Heart left ventricle (tissue), 13 donors: ENCODE results near the gene RNF187.

ENCODE experiments used
- CTCF ChIP-seq, 12 donors: fragments of 200-600 bp; sonication (generic) in 4 of 12; IDR thresholded peaks; one replicate each; pipeline versions ENCODE4 v1.5.0 to v1.8.0; 2018 to 2022; ENCODE audit warnings: antibody characterized with exemption in 12 of 12, mild to moderate bottlenecking in 5 of 12
- POLR2A ChIP-seq, 2 donors: fragments of 450-650 bp; IDR thresholded peaks; one replicate each; pipeline ENCODE4 v1.6.1; 2017; ENCODE audit warnings: antibody characterized with exemption in 2 of 2, mild to moderate bottlenecking in 2 of 2, moderate library complexity in 2 of 2
- donor health status: ischemic (EF 13 %, LVEDD 7.1; RV severe dilation, severe dysfunction).
- donor health status: DM: no; HTN: yes; CAD: no.
- donor health status: DM: no; HTN: no; CAD: no.
- donor health status: ischemic (EF 25% LVEDD 6.9; RV normal size, moderate dysfunction).
- donor health status: ischemic (EF 25% LVEDD 5.7; RV mildly dilated, moderate dysfunction).
- donor health status: ischemic (EF 35%, LVEDD 5.7; RV mildly dilated, moderate dysfunction).
- donor health status: nonischemic (EF 11% LVEDD 7.7; RV severe dilation, severe dysfunction).
- donor health status: DM: yes; HTN: yes; CAD: no.
- donor health status: PGD.
- donor health status: ischemic (EF 29% LVEDD 5.4; RV normal size, mild dysfunction).
- donor health status: nonischemic (EF 23%, LVEDD 6.1; RV moderate dilation, normal function).

GRCh38 chr1:228462560-228462959 is 24.6 kb upstream of the RNF187 start:
- no peak for TF ChIP-seq CTCF (IDR thresholded peaks at IDR 0.05)
- TF ChIP-seq POLR2A (IDR thresholded peaks at IDR 0.05): no peak
